Measurements from ENCODE around the gene ANKS3. TPM values are rescaled to one million over a fixed set of nuclear protein-coding genes. Genes with fewer than 3 reads are reported as not detected.

Gene ANKS3
- total RNA-seq, 4 donors from 2014 or later = 2.4 to 51.7 (median 33.1) TPM

DNA sequence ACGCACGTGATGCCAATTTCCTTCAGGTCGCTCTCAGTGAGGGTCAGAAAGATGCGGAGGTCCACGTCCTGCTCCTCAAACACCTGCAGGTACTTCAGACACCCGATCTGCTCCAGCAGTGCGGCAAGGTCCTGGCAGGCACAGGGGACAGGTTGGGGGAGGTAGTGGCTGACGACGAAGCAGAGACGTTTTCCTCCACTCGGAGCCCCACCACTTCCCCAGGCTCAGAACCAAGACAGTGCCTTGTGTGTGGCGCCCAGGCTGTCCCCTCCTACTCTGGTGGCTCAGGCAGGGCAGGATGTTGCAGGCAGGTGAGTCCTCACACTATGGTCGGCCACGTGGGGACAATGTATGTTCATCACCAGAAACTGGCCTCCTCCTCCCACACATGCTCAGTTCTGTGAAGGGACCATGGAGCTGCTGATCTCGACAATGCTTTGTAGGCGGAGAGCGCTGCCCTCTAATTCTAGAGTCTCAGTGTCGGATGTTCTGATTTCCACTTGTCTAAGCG, 35.0 kb downstream of the ANKS3 start:
- peaks cover 6 to 15% of the 10 kb centered on the region in 2 donors for H3K4me1 ChIP-seq
- no peaks in the 10 kb centered on the region for H3K27me3 ChIP-seq
- no peak overlapping the region for H3K27ac ChIP-seq
- intact Hi-C loops (cut with DNase I; ENCODE audit: low total_unique reads) = no loop called here
- TF ChIP-seq, protein P1, sequence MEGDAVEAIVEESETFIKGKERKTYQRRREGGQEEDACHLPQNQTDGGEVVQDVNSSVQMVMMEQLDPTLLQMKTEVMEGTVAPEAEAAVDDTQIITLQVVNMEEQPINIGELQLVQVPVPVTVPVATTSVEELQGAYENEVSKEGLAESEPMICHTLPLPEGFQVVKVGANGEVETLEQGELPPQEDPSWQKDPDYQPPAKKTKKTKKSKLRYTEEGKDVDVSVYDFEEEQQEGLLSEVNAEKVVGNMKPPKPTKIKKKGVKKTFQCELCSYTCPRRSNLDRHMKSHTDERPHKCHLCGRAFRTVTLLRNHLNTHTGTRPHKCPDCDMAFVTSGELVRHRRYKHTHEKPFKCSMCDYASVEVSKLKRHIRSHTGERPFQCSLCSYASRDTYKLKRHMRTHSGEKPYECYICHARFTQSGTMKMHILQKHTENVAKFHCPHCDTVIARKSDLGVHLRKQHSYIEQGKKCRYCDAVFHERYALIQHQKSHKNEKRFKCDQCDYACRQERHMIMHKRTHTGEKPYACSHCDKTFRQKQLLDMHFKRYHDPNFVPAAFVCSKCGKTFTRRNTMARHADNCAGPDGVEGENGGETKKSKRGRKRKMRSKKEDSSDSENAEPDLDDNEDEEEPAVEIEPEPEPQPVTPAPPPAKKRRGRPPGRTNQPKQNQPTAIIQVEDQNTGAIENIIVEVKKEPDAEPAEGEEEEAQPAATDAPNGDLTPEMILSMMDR (IDR thresholded peaks at IDR 0.05) = no peak
- no peaks in the 10 kb centered on the region for H3K9me3 ChIP-seq
- no peak overlapping the region for H3K4me3 ChIP-seq
- no peaks in the 10 kb centered on the region for H3K36me3 ChIP-seq
- DNase-seq = no peak

DNA sequence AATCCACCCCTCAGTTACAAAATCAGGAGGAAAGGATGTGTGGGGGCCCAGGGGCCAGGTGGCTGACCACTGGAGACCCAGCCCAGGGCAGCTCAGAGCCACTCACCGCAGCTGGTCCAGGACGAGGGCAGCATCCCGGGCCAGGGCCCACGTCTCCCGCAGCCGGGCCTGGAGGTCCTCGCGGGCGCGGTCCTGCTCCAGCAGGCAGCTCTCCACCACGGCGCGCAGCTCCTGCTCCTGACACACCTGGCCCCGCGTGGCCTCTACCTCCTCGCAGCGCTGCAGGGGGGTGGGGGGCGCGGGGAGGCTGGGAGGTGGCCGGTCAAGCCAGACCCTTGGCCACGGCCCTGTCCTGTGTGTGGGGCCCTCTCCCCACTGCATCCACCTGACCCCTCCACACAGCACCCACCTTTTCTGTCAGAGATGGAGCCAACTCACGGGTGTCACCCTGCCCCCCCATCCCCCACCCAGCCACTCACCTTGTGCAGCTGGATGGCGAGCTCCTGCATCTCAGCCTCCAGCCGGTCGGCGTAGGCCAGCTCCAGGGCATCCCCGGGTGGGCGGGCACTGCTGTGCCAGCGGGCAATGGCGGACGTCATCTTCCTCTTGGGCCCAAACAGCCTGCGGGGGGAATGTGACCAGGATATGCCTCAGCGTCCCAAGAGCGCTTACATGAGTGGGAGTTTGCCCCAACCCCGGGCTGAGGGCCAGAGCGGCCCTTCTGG, 35.6 kb downstream of the ANKS3 start:
- Histone ChIP-seq H3K27ac (no peak overlapping the region), H3K9me3 (no peaks in the 10 kb centered on the region), H3K4me3 (no peak overlapping the region), H3K36me3 (no peaks in the 10 kb centered on the region), H3K27me3 (no peaks in the 10 kb centered on the region), H3K4me1 (peaks cover 6 to 15% of the 10 kb centered on the region in 2 donors)
- peak in 1 of 2 donors; percentile 20 for DNase-seq
- intact Hi-C loops (cut with DNase I; ENCODE audit: low total_unique reads) = no loop called here
- TF ChIP-seq POLR2A (IDR thresholded peaks at IDR 0.05) = no peak
- TF ChIP-seq, protein P1 (IDR thresholded peaks at IDR 0.05) = no peak

DNA sequence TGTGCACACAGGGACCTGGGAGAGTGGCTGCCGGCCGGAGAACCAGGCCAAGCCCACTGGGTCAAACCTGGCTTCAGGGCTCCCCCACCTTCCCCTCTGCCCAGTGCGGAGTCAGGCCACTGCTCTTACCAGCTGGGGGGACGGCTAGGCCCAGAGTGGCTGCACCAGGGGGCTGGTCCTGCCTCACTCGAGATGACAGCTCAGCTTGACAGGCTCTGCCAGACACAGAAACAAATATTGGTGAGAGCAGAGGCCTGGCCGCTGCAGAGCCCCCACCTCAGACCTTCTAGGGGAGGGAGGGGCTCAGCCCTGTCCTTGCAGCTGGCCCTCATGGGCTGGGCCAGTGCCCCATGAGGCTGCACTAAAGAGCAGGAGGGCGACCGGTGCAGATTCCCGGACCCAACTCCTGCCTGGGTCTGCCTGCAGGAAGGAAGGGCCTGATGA, 36.2 kb downstream of the ANKS3 start:
- intact Hi-C loops (cut with DNase I; ENCODE audit: low total_unique reads) = no loop called here
- Histone ChIP-seq H3K4me3 (no peak overlapping the region), H3K4me1 (peaks cover 6 to 15% of the 10 kb centered on the region in 2 donors), H3K27ac (peak overlapping the region in 1 of 2 donors; percentile 9), H3K9me3 (no peaks in the 10 kb centered on the region), H3K36me3 (no peaks in the 10 kb centered on the region), H3K27me3 (no peaks in the 10 kb centered on the region)
- no peak for DNase-seq
- TF ChIP-seq POLR2A (IDR thresholded peaks at IDR 0.05) = no peak
- TF ChIP-seq, protein P1 (IDR thresholded peaks at IDR 0.05) = no peak

DNA sequence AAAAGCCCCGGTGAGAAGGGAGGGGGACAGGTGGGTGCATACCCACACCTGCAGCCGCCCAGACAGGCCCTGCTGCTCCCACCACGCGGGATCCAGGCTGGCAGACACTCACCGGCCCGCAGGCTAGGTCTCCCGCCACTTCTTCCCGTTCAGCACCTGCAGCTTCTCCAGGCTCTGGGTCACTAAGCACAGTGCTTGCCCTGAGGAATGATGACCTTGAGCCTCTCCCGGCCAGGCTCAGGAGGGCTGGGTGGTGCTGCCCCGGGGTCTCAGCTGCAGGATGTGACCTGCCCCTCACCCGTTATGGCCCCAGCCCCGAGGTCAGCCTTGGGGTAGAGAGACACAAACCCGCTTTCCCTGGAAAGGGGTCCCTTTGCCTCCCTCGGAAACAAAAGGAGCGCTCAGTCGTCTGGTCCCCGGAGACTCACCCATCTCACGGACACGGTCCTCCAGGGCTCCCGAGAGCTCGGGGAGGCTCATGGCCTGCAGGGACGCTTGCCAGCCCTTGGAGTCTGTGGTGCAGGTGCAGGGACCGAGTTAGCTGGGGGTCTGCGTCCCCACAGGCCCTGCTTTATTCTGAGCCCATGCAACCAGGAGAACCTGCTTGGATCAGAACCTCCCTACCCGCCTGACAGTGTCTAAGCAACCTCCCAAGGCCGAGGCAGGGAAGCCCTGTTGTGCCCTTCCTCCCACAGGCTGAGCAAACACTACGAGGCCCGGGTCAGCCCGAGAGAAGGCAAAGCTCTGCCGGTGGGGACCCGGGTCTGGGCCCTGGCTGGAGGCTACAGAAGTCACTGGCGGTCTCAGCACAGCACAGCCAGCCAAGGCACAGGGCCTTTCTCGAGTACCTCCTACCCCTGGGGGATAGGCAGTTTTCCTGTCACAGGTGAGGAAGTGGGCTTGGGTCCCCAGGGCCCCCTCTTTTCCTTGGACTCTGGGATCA, 36.9 kb downstream of the ANKS3 start:
- Histone ChIP-seq H3K9me3 (no peaks in the 10 kb centered on the region), H3K27me3 (no peaks in the 10 kb centered on the region), H3K36me3 (no peaks in the 10 kb centered on the region), H3K4me1 (peaks cover 6 to 15% of the 10 kb centered on the region in 2 donors), H3K4me3 (no peak overlapping the region), H3K27ac (peak overlapping the region; percentile 69 to 96)
- intact Hi-C loops (cut with DNase I; ENCODE audit: low total_unique reads) = no loop called here
- peak; percentile 17 to 20 for DNase-seq
- no peak for TF ChIP-seq POLR2A (IDR thresholded peaks at IDR 0.05)
- TF ChIP-seq, protein P1 (IDR thresholded peaks at IDR 0.05) = no peak
